K562 (cell line): ENCODE data around the gene PLXNA2. TPM values are rescaled to one million over a fixed set of nuclear protein-coding genes. Genes with fewer than 3 reads are reported as not detected.

Experiments
- ATAC-seq: fragments of 200-7000 bp; cut with Tn5 transposase; 3 replicates; pipeline ENCODE4 v1.9.1; 2020; ENCODE audit warnings: moderate library complexity
- BruUV-seq: library from RNA; stranded (reverse); fragments of 400-500 nt; replicated peaks from 2 replicates; lab custom pipeline; 2021; lab: Mats Ljungman, UMichigan
- CTCF ChIA-PET: fragments of 300-600 bp; formaldehyde crosslinking; extraction: SDS; loops from one replicate; lab custom pipeline; 2021; ENCODE audit warnings: low intra/inter-chr PET ratio; lab: Yijun Ruan, JAX
- POLR2A ChIA-PET: fragments of 300-600, 350-650 bp; sonication (Branson Sonifier 250); formaldehyde crosslinking; extraction: SDS; loops from one replicate; lab custom pipeline; 2021; ENCODE audit warnings: antibody characterized with exemption, inconsistent platforms; lab: Yijun Ruan, JAX
- DNase-seq, 4 experiments: peaks; one replicate each; pipeline versions ENCODE4 v3.0.0 to v3.0.0-alpha.2; 2011 to 2018; ENCODE audit warnings: low spot score in 3 of 4, mixed read lengths in 3 of 4; ENCODE audit errors: extremely low read depth in 1 of 4
- FAIRE-seq: peaks from 2 replicates; lab custom pipeline; 2011; peaks lifted over from hg19 to GRCh38; lab: Jason Lieb, UNC
- H2AFZ ChIP-seq: 2 replicates; pipeline ENCODE4 v1.6.0; 2011; ENCODE audit warnings: low read depth, low read length, control low read depth, inconsistent platforms
- H3K27ac ChIP-seq: fragments of 200-600 bp; 3 replicates; pipeline ENCODE4 v1.8.0; 2011; ENCODE audit warnings: low read depth, mild to moderate bottlenecking, control low read depth, inconsistent platforms, low read length, moderate library complexity, mixed read lengths; ENCODE audit errors: extremely low read depth
- H3K27me3 ChIP-seq, 2 experiments: fragments of 300-600 bp in 1 of 2; 2 replicates in 1 of 2; 3 replicates in 1 of 2; pipeline versions ENCODE4 v1.6.0 to v1.8.0; 2011; ENCODE audit warnings: inconsistent platforms in 2 of 2, low read length in 2 of 2, mild to moderate bottlenecking in 1 of 2, mixed read lengths in 1 of 2, moderate library complexity in 1 of 2; ENCODE audit not compliant: control insufficient read depth in 2 of 2, insufficient read depth in 2 of 2
- H3K36me3 ChIP-seq: fragments of 300-600 bp; 3 replicates; pipeline ENCODE4 v1.8.0; 2011; ENCODE audit warnings: mild to moderate bottlenecking, low read length, inconsistent platforms; ENCODE audit not compliant: control insufficient read depth, insufficient read depth
- H3K4me1 ChIP-seq, 2 experiments: fragments of 200-600 bp in 1 of 2; replicated peaks in 1 of 2; 2 replicates in 1 of 2; 3 replicates in 1 of 2; pipeline versions ENCODE4 v1.5.1 to v1.8.0; 2011; ENCODE audit warnings: inconsistent platforms in 2 of 2, low read length in 2 of 2, mild to moderate bottlenecking in 1 of 2, mixed read lengths in 1 of 2, moderate library complexity in 1 of 2; ENCODE audit not compliant: control insufficient read depth in 2 of 2, insufficient read depth in 2 of 2
- H3K4me2 ChIP-seq: 2 replicates; pipeline ENCODE4 v1.6.1; 2011; ENCODE audit warnings: low read length, control low read depth, inconsistent platforms, mixed read lengths; ENCODE audit not compliant: insufficient read depth
- H3K4me3 ChIP-seq: fragments of 200-600 bp; sonication (generic), shearing (Covaris generic); 2 replicates; pipeline ENCODE4 v1.5.1; 2016; ENCODE audit warnings: control low read depth, inconsistent platforms
- H3K79me2 ChIP-seq: fragments of 200-600 bp; 3 replicates; pipeline ENCODE4 v1.8.0; 2011; ENCODE audit warnings: low read length, inconsistent platforms; ENCODE audit not compliant: control insufficient read depth, insufficient read depth
- H3K9ac ChIP-seq, 2 experiments: 2 replicates each; pipeline versions ENCODE4 v1.6.0 to v1.6.1; 2011; ENCODE audit warnings: low read depth in 2 of 2, low read length in 2 of 2, control low read depth in 1 of 2, inconsistent platforms in 1 of 2, mild to moderate bottlenecking in 1 of 2, mixed read lengths in 1 of 2; ENCODE audit not compliant: insufficient read depth in 1 of 2
- H3K9me1 ChIP-seq: one replicate; pipeline ENCODE4 v1.6.0; 2011; ENCODE audit warnings: inconsistent platforms, mild to moderate bottlenecking, low read length, moderate library complexity; ENCODE audit not compliant: control insufficient read depth, insufficient read depth
- H3K9me3 ChIP-seq: replicated peaks from 2 replicates; pipeline ENCODE4 v1.5.1; 2011; ENCODE audit warnings: low read depth, low read length, inconsistent platforms; ENCODE audit not compliant: control insufficient read depth, insufficient read depth
- H4K20me1 ChIP-seq: replicated peaks from 2 replicates; pipeline ENCODE4 v1.6.1; 2011; ENCODE audit warnings: low read length, inconsistent platforms, mixed read lengths; ENCODE audit not compliant: control insufficient read depth, insufficient read depth
- PHB ChIP-seq: fragments of 250-450 bp; sonication (Bioruptor Pico); IDR thresholded peaks from 2 replicates; pipeline ENCODE4 v1.5.0; 2021
- ZBED1 ChIP-seq: IDR thresholded peaks from 2 replicates; pipeline ENCODE4 v1.6.1; 2014
- WGBS: fragments of 100-300 bp; shearing (Covaris generic); methylation state at CpG from one replicate; pipeline ENCODE4 v1.1.6; 2016; ENCODE audit warnings: low coverage, mixed read lengths; ENCODE audit not compliant: insufficient coverage; ENCODE audit errors: missing lambda C conversion rate; 5-methylcytosine and 5-hydroxymethylcytosine counted together
- in situ Hi-C: fragments of 300-500 bp; cut with MboI; formaldehyde crosslinking; loops from 4 replicates; pipeline ENCODE4 v1.15.0; 2018; ENCODE audit warnings: inconsistent platforms, mixed read lengths
- intact Hi-C: fragments of 100-400 bp; cut with micrococcal nuclease; formaldehyde crosslinking; loops from 2 replicates; pipeline ENCODE4 v1.14.2; 2022
- polyA plus RNA-seq, 8 experiments: library from polyadenylated mRNA; depleted of rRNA in 4 of 8; stranded (reverse) in 5 of 8; unstranded in 3 of 8; fragments of >200 nt; fragmentation: Nextera tagmentation in 2 of 8; fragmentation: Illumina TruSeq in 1 of 8; extraction: Ambion mirVana in 2 of 8; extraction: Trizol in 1 of 8; gene quantifications; 2 replicates each; pipeline versions ENCODE4 v1.2.1 to v1.2.3, GENCODE V29; 2011 to 2014; ENCODE audit warnings: inconsistent platforms in 1 of 8, missing spikeins in 1 of 8
- total RNA-seq, 7 experiments: library from RNA; depleted of rRNA in 6 of 7; stranded (reverse); fragments of >200 nt in 6 of 7; fragmentation: Illumina TruSeq in 2 of 7; extraction: Trizol in 2 of 7; gene quantifications; 2 replicates each; pipeline versions ENCODE4 v1.2.1 to v1.2.3, GENCODE V29; 2011 to 2021; ENCODE audit warnings: low replicate concordance in 1 of 7
- TF ChIP-seq, protein P1 (sequence below), 2 experiments: IDR thresholded peaks; 2 replicates each; pipeline ENCODE4 v1.6.1; 2011; ENCODE audit warnings: borderline replicate concordance in 1 of 2, control low read depth in 1 of 2, low read depth in 1 of 2, low read length in 1 of 2, mild to moderate bottlenecking in 1 of 2, mixed read lengths in 1 of 2, moderate library complexity in 1 of 2; ENCODE audit not compliant: insufficient read depth in 1 of 2, insufficient read length in 1 of 2, poor library complexity in 1 of 2, severe bottlenecking in 1 of 2; ENCODE audit errors: extremely low read depth in 1 of 2
- TF ChIP-seq, protein P2 (sequence below): fragments of 250-450 bp; sonication (Bioruptor Pico); IDR thresholded peaks from 2 replicates; pipeline ENCODE4 v1.4.0; 2020; ENCODE audit warnings: mild to moderate bottlenecking, moderate library complexity, borderline replicate concordance

Gene PLXNA2
- total and polyA plus RNA-seq, 9 of the 15 experiments (the other 6 are each of a cell fraction or from before 2014, with no cell fraction given): 0.01 to 1.3 (median 0.32) TPM

DNA sequence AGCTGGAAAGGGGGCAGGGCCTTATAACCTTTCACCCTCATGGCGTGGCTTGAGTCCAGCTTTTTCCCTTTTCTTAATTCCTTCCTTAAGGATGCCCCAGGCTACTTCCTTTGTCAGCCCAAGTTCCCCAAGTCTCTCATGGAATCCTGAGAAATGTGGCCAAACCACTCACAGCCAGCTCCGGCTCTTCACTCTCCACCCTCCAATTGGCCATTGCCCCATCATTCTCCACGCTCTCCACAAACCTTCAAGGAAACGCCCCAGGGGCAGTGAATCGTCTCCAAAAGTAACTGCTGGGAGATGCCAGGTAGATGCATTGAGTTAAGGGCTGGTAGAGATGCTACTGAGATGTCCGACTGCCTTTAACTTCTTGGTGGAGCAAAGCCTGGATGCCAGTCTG lies 219.8 kb downstream of the PLXNA2 start:
- H2AFZ ChIP-seq: no peak overlapping the region
- ATAC-seq: no peak
- no peaks in the 10 kb centered on the region; the same call in 1 of the 2 replicates for H4K20me1 ChIP-seq
- intact Hi-C loops (loop anchor here (10.0 kb wide), 1 partner anchor 1180 kb away; no protein-coding TSS in a partner anchor), in situ Hi-C loops (loop anchor here (5.0 to 25.0 kb wide), 2 partner anchors 223 to 1188 kb away; no protein-coding TSS in a partner anchor)
- no TSS peak for BruUV-seq
- ChIA-PET CTCF (no interaction called here), POLR2A (interaction anchor here (0.6 to 0.9 kb wide), 4 partner anchors 15 to 251 kb away, joined by 3 to 4 read pairs (median 3); no protein-coding TSS in a partner anchor)
- no peak for DNase-seq
- TF ChIP-seq, protein P1, sequence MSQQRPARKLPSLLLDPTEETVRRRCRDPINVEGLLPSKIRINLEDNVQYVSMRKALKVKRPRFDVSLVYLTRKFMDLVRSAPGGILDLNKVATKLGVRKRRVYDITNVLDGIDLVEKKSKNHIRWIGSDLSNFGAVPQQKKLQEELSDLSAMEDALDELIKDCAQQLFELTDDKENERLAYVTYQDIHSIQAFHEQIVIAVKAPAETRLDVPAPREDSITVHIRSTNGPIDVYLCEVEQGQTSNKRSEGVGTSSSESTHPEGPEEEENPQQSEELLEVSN (IDR thresholded peaks at IDR 0.05; ENCODE audit: borderline replicate concordance in 1 of 2, extremely low read depth in 1 of 2, insufficient read depth in 1 of 2, insufficient read length in 1 of 2, low read depth in 1 of 2, low read length in 1 of 2, poor library complexity in 1 of 2, severe bottlenecking in 1 of 2): no peak
- no peak for TF ChIP-seq ZBED1
- TF ChIP-seq PHB: no peak
- TF ChIP-seq, protein P2, sequence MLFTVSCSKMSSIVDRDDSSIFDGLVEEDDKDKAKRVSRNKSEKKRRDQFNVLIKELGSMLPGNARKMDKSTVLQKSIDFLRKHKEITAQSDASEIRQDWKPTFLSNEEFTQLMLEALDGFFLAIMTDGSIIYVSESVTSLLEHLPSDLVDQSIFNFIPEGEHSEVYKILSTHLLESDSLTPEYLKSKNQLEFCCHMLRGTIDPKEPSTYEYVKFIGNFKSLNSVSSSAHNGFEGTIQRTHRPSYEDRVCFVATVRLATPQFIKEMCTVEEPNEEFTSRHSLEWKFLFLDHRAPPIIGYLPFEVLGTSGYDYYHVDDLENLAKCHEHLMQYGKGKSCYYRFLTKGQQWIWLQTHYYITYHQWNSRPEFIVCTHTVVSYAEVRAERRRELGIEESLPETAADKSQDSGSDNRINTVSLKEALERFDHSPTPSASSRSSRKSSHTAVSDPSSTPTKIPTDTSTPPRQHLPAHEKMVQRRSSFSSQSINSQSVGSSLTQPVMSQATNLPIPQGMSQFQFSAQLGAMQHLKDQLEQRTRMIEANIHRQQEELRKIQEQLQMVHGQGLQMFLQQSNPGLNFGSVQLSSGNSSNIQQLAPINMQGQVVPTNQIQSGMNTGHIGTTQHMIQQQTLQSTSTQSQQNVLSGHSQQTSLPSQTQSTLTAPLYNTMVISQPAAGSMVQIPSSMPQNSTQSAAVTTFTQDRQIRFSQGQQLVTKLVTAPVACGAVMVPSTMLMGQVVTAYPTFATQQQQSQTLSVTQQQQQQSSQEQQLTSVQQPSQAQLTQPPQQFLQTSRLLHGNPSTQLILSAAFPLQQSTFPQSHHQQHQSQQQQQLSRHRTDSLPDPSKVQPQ (CRISPR knock-in tag): no peak
- H3K36me3 ChIP-seq: no peaks in the 10 kb centered on the region
- no peaks in the 10 kb centered on the region for H3K79me2 ChIP-seq
- no peak overlapping the region for H3K9ac ChIP-seq
- no peak for FAIRE-seq
- no peaks in the 10 kb centered on the region for H3K4me1 ChIP-seq
- H3K9me3 ChIP-seq: no peaks in the 10 kb centered on the region
- no peaks in the 10 kb centered on the region for H3K9me1 ChIP-seq
- 0% methylated on average over 6 of the region's 6 CpGs for WGBS
- no peak overlapping the region for H3K27ac ChIP-seq
- no peak overlapping the region for H3K4me2 ChIP-seq
- peaks cover 46 to 60% of the 10 kb centered on the region in 2 experiments for H3K27me3 ChIP-seq
- H3K4me3 ChIP-seq: no peak overlapping the region
